GM21515 (cell line): ENCODE measurements around the gene PPFIA4.

Experiments used
- ATAC-seq: cut with Tn5 transposase; IDR thresholded peaks from one replicate; pipeline ENCODE4 v1.9.1; 2021; ENCODE audit not compliant: unreplicated experiment

Gene PPFIA4

GRCh38 chr1:203056012-203056411 lies 29.7 kb downstream of the PPFIA4 start:
- ATAC-seq, result no peak

DNA sequence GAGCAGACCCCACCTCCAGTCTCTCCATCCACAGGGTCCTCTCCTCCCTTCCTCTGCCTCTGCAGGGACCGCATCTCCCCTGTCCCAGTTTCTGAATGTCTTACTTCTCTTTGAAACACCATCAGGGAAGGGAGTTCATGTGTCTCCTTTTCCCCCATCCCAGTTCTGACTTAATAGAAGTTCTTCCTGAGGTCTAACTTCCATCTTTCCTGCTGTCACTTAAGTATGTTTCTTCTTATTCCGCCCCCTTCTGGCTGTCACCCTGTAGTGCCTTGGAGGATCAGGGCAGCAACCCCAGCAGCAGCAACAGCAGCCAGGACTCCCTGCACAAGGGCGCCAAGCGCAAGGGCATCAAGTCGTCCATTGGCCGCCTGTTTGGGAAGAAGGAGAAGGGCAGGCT lies 30.2 kb downstream of the PPFIA4 start:
- no peak for ATAC-seq

GRCh38 chr1:203057911-203058675 lies 31.8 kb downstream of the PPFIA4 start:
- no peak for ATAC-seq

GRCh38 chr1:203058676-203058935 lies 32.3 kb downstream of the PPFIA4 start:
- ATAC-seq, result no peak

GRCh38 chr1:203059485-203059884 lies 33.2 kb downstream of the PPFIA4 start:
- ATAC-seq, result no peak

DNA sequence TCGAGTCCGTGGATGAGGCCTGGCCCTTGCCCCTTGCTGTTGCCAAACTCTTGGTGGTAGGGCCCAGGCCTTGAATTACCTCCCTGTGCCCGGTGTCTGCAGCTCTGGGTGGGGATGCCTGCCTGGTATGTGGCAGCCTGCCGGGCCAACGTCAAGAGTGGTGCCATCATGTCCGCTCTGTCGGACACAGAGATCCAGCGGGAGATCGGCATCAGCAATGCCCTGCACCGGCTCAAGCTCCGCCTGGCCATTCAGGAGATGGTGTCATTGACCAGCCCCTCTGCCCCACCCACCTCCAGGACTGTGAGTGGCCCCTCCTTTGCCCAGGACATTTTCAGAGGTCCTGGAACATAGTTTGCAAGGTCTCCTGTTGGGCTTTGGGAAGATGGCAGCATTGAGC lies 33.8 kb downstream of the PPFIA4 start:
- no peak for ATAC-seq

- ATAC-seq, result no peak
Observed at GRCh38 chr1:203063287-203063686, 37.0 kb downstream of the PPFIA4 start.

DNA sequence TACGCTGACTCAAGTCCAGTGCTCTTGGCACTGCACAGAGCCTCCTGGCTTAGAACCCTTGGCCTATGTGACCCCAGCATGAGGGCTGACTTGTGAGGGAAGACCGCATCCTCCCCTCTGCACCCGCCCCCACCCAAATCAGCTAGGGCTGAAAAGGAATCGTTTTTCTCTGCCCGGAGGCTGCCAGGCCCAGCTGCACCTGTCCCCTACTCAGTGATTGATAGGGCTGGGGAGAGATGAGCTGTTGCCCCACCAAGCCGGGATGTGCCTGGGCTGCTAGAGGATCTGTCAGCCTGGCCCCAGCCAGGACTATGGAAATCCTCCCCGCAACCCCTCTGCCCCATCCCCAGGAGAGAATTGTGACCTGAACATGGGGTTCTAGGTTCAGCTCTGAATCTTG lies 38.9 kb downstream of the PPFIA4 start:
- no peak for ATAC-seq

GRCh38 chr1:203065986-203066385 lies 39.7 kb downstream of the PPFIA4 start:
- no peak for ATAC-seq

- ATAC-seq, result no peak
Observed at GRCh38 chr1:203066965-203067364, 40.7 kb downstream of the PPFIA4 start.

- ATAC-seq, result no peak
Observed at GRCh38 chr1:203069030-203069747, 42.9 kb downstream of the PPFIA4 start.

DNA sequence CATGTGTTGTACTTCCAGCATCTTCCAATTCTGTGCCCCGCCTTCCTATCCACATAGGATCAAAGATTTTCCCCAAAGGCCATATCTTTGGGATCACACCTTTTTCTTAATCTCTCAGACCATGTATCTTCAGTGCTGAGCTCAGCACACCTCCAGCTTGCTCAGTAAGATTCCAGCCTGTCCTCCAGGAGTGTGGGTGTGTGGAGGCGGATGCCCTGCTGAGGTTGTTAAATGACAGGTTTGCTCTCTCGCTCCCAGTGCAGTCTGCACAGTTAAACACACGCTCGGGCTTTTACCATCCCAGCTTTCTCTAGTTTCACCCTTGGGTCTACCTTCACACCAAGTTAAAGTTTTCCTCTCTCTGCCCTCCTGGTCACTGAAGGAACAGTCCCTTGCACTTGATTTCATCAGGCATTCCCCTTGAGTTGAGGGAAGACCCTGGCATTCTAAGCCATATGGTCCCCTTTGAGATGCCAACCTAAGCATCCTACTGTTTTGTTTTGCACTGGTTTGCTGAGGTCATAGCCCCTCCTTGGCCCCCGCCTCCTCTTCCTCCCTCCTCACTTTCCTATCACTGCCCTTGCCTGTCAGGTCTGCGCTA lies 45.8 kb downstream of the PPFIA4 start:
- ATAC-seq, result no peak

GRCh38 chr1:203072911-203073310 lies 46.6 kb downstream of the PPFIA4 start:
- no peak for ATAC-seq

- no peak for ATAC-seq
Observed at GRCh38 chr1:203073469-203073868, 47.2 kb downstream of the PPFIA4 start.

- no peak for ATAC-seq
Observed at GRCh38 chr1:203074610-203075009, 48.3 kb downstream of the PPFIA4 start.

DNA sequence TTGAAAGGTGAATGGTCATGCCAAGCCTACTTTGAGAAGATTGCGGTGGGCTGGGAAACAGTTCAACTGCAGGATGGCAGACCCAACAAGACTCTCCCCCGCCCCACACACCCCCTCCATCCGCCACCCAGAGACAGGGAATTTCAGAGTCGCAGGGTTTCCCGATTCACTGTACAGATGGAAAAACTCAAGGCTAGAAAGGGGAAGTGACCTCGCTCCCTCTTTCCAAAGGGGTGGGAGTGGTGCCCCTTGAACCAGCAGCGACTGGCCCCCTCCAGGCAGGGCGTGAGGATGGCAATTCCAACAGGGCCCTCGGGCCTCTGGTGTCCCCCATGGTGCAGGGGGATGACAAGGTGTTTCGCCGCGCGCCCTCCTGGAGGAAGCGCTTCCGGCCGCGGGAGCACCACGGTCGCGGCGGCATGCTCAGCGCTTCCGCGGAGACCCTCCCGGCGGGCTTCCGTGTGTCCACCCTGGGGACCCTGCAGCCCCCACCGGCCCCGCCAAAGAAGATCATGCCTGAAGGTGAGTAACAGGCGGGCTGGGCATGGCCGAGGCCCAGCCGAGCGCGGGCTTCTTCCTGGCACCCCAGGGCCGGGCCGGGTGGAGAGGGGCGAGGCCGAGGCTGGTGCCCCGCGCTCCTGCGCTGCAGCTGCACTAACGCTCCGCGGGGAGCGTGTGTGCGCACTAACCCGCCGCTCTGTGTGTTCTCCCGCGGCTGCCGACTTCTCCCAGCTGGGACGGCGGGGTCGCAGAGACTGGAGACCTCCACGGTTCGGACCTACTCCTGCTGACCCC lies 49.1 kb downstream of the PPFIA4 start:
- ATAC-seq, result no peak

- no peak for ATAC-seq
Observed at GRCh38 chr1:203076031-203076511, 49.8 kb downstream of the PPFIA4 start.

DNA sequence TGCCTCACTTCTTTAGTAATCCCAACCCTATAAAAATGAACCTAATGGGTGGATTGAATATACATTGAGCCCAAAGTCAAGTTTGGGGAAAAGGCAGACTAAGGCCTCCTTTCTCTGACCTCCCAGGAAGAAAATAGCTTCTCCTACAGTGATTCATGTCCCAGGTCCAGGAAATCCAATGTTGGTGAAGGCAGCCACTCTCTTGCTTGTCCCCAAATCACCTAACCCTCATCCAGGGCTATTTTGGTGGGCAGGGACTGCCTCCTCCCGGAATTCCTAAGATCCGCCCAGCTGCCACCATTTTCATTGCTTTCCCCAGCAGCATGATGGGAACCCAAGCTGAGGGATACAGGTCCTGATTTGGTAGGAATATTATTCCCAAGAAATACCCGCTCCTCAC lies 51.1 kb downstream of the PPFIA4 start:
- no peak for ATAC-seq

DNA sequence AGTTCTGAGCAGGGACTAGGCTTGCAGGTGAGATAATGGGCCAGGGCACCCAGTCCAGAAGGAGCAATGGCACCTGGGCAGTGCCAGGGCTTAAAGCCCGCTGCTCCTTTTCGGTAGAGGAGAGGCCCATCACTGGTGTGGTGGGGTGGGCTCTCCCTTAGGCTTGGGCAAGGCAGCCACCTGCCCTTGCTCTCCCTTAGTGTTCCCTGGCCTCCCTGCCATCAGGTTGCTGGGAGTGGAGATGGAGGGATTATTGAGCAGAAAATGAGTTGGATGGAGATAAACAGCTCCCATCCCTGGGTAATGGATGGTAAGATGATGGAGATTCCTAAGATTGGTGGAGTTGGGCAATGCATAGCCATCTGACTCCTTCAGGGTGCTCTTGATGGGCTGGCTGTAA lies 51.7 kb downstream of the PPFIA4 start:
- no peak for ATAC-seq

DNA sequence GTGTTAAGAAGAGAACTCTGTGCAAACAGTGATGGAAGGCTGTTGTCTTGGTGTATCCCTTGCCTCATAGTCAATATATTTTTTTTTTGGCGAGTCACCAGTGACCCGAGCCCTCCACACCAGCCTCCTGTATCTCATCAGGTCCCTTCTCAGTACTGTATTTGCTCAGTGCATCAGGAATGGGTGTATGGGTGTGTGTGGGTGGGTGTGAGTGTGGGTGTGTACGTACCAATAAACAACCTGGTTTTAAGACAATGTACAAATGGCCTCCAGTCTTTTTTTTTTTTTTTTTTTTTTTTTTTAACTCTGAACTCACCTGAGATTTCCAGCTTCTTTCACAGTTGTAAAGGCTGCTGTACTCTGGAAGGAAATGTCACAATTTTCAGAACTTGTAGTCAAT lies 52.2 kb downstream of the PPFIA4 start:
- no peak for ATAC-seq

GRCh38 chr1:203080456-203080855 lies 54.2 kb downstream of the PPFIA4 start:
- no peak for ATAC-seq
